Fibroblast of mammary gland (primary cell): Measurements from ENCODE around the gene ZC2HC1B.

ENCODE experiments used
- DNase-seq: peaks from one replicate; pipeline ENCODE4 v3.0.0-alpha.2; 2010; ENCODE audit warnings: low read depth
- H3K4me3 ChIP-seq: 2 replicates; pipeline ENCODE4 v1.5.1; 2011; ENCODE audit warnings: low read depth, mild to moderate bottlenecking, low read length, moderate library complexity; ENCODE audit not compliant: control insufficient read depth
- TF ChIP-seq, protein P1 (sequence below): conservative IDR thresholded peaks from 2 replicates; pipeline ENCODE4 v1.5.1; 2011; ENCODE audit warnings: low read depth, low read length, inconsistent platforms; ENCODE audit not compliant: control insufficient read depth, insufficient read depth

Gene ZC2HC1B

DNA sequence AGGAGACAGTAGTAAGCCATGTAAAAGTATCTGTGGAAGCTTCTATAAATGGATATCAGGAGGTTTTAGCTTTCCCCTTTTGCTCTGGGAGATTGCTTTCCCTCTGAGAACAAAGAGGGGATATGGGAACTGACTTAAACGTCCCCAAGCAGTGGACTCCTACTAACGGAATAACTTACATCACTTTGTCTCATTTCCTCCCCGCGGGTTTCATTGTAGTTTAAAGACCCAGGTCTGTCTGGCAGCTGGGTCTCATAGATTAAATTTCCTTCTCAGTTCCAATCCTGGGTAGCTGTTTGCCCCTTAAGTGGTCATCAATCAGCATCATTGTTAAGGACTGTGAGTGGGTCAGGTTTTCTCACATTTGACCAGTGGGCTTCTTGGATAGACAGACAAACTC, 75.1 kb downstream of the ZC2HC1B start:
- TF ChIP-seq, protein P1, sequence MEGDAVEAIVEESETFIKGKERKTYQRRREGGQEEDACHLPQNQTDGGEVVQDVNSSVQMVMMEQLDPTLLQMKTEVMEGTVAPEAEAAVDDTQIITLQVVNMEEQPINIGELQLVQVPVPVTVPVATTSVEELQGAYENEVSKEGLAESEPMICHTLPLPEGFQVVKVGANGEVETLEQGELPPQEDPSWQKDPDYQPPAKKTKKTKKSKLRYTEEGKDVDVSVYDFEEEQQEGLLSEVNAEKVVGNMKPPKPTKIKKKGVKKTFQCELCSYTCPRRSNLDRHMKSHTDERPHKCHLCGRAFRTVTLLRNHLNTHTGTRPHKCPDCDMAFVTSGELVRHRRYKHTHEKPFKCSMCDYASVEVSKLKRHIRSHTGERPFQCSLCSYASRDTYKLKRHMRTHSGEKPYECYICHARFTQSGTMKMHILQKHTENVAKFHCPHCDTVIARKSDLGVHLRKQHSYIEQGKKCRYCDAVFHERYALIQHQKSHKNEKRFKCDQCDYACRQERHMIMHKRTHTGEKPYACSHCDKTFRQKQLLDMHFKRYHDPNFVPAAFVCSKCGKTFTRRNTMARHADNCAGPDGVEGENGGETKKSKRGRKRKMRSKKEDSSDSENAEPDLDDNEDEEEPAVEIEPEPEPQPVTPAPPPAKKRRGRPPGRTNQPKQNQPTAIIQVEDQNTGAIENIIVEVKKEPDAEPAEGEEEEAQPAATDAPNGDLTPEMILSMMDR: no peak
- no peak overlapping the region for H3K4me3 ChIP-seq
- no peak for DNase-seq

DNA sequence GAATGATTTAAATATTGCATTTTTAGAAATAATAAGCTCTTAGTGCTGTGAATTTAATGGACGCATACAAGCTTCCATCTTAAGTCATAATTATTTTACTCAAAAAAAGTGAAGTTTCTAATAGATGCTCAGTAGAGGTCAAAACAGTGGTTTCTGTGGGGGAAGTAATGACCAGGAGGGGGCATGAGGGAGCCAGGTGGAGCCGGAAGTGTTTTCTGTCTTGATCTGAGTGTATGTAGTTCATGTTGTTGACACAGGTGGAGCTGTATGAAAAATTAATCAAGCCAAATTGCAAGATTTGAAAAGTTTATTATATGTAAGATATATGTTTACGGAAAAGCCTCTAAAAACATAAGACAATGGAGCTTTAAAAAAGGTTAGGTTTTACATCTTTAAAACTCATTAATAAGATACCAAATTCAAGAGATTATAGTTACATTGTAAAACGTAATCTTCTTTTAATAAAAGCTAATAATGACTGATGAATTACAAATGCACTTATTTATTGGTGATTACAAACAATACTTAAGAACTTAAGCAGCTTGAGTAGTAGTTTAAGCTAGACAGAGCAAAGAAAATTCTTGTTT, 75.8 kb downstream of the ZC2HC1B start:
- TF ChIP-seq, protein P1: peak; percentile 85
- DNase-seq: peak; percentile 56

DNA sequence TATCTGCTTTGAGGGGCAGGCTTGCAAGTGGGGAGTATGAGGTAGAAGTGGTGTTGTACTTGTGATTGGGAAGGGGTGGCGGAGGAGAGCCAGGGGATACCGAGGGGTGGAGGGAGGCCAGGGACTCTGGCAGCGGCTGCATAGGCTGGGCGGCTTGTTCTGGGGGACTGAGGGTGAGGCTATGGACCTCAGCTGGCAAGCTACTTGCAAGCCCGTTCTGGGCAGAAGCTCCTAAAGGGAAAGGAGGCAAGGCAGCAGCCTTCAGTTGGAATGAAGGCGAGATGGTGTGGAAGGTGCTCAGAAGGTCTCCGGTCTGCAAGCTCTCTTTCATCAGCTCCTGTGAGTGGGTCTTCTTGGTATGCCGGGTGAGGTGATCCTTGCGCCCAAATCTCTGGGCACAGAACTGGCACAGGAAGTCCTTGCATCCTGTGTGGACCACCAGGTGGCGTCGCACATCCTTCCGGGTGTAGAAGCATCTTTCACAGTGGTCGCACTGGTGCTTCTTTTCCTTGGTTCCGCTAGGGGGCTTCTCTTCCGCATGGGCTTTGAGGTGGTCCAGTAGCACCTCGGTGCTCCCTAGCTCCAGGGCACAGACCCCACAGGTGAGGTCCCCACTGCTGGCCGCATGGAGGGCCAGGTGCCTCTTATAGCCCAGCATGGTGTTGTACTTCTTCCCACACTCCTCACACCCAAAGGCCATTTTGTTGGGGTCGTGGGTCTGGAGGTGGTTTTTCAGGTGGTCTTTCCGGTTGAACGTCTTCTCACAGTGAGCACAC, 77.8 kb downstream of the ZC2HC1B start:
- H3K4me3 ChIP-seq: no peak overlapping the region
- DNase-seq: peak; percentile 66
- TF ChIP-seq, protein P1: peak; percentile 74

More for the DNA sequence above, 75.8 kb downstream of the ZC2HC1B start:
- no peak overlapping the region for H3K4me3 ChIP-seq

DNA sequence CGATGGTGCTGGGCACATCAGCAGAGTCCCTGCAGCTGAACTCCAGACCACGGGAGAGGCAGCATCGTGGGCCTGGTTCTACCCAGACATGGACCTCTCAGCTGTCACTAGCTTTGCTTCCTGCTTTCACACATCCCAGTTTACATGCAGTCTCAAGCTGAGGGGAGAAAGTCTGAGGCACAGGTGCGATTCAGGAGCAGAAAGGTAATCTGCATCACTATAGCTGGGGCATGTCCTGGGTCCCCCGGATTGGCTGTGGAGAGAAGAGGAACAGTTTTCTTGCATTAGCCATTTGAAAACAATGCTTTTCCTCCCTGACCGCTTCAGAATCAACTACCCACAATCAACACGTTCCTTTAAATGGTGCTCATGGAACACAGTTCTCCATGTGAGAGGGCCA, 83.9 kb downstream of the ZC2HC1B start:
- no peak for DNase-seq
- H3K4me3 ChIP-seq: no peak overlapping the region
- TF ChIP-seq, protein P1: no peak

DNA sequence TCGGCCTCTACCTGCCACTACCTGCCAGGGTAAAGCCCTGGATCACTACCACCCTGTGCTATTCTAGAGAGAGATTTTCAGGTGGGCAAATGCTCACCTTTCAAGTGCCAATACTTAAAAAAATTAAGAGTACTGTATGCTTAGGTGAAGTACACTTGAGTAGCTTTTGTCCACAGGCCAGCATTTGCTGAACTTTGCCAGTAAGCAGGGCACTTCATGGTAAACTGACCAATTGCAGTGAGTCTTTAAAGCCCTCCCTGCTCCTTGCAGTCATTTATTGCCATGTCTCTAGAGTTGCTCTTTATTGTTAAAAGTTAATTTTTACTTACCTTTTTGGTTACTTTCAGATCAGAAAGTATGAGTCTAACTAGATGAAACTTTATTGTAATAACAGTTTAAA, 85.3 kb downstream of the ZC2HC1B start:
- TF ChIP-seq, protein P1: no peak
- no peak overlapping the region for H3K4me3 ChIP-seq
- DNase-seq: no peak

DNA sequence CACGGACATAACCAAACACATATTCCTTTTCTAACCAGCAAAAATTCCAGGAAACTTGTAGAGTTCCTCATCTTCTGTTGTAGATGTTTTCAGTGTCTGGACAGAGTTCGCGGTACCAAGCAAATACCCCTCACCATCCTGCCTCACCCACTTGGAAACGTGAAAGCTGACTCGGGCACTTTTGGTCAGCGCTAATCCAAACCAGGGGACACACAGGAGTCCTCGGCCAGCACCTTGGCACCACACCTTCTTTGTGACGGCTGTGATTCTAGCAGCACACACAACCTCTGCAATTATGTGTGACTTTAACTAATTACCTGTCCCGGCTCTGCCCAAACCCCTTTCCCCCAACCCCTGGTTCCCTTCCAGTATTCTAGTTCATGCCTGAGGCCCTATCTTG, 85.7 kb downstream of the ZC2HC1B start:
- no peak for DNase-seq
- TF ChIP-seq, protein P1: no peak
- H3K4me3 ChIP-seq: no peak overlapping the region
